Suprapubic skin (tissue), 4 donors: ENCODE data around the gene MKRN3. TPM values are rescaled to one million over a fixed set of nuclear protein-coding genes. Genes with fewer than 3 reads are reported as not detected.
"Not testable (repeated sequence)": the region's sequence is repeated elsewhere in the genome, so short reads cannot be mapped to it uniquely, and the experiment has no call there.

Source experiments
- DNase-seq, 2 donors: peaks; one replicate each; pipeline ENCODE4 v3.0.0-alpha.2; 2019; ENCODE audit warnings: low spot score in 2 of 2
- H3K27ac ChIP-seq: fragments of 200-600 bp; sonication (generic); one replicate; pipeline ENCODE4 v1.5.1; 2019
- H3K27me3 ChIP-seq: fragments of 200-600 bp; sonication (generic); one replicate; pipeline ENCODE4 v1.5.1; 2019
- H3K36me3 ChIP-seq: fragments of 200-600 bp; sonication (generic); one replicate; pipeline ENCODE4 v1.5.1; 2019
- H3K4me1 ChIP-seq: fragments of 200-600 bp; sonication (generic); one replicate; pipeline ENCODE4 v1.5.1; 2019
- H3K4me3 ChIP-seq: fragments of 200-600 bp; sonication (generic); one replicate; pipeline ENCODE4 v1.5.1; 2019; ENCODE audit warnings: mild to moderate bottlenecking
- H3K9me3 ChIP-seq: fragments of 200-600 bp; sonication (generic); one replicate; pipeline ENCODE4 v1.5.1; 2019
- CTCF ChIP-seq, 2 donors: fragments of 200-600 bp in 1 of 2; fragments of 450-650 bp in 1 of 2; sonication (generic) in 1 of 2; IDR thresholded peaks; one replicate each; pipeline ENCODE4 v1.5.1; 2016 to 2019; ENCODE audit warnings: antibody characterized with exemption in 2 of 2, mild to moderate bottlenecking in 1 of 2, moderate library complexity in 1 of 2
- EP300 ChIP-seq: sonication (generic); formaldehyde crosslinking; IDR thresholded peaks from one replicate; pipeline ENCODE4 v1.6.1; 2017; ENCODE audit warnings: antibody characterized with exemption
- POLR2A ChIP-seq, 2 donors: fragments of 450-650 bp; IDR thresholded peaks; one replicate each; pipeline ENCODE4 v1.6.1; 2017; ENCODE audit warnings: antibody characterized with exemption in 2 of 2, mild to moderate bottlenecking in 2 of 2, moderate library complexity in 2 of 2
- POLR2AphosphoS5 ChIP-seq, 3 donors: sonication (generic); formaldehyde crosslinking; IDR thresholded peaks; one replicate each; pipeline ENCODE4 v1.6.1; 2017; ENCODE audit warnings: antibody characterized with exemption in 3 of 3
- WGBS: methylation state at CpG from one replicate; pipeline ENCODE4 v1.1.5; 2018; 5-methylcytosine and 5-hydroxymethylcytosine counted together
- total RNA-seq, 4 donors: library from RNA; depleted of rRNA; stranded (reverse); fragments of >200 nt; gene quantifications; one replicate each; pipeline ENCODE4 v1.1.0, GENCODE V29; 2016

MKRN3 gene
- total RNA-seq, 4 donors from 2014 or later: 0.55 to 1.2 TPM; not detected in 2

DNA sequence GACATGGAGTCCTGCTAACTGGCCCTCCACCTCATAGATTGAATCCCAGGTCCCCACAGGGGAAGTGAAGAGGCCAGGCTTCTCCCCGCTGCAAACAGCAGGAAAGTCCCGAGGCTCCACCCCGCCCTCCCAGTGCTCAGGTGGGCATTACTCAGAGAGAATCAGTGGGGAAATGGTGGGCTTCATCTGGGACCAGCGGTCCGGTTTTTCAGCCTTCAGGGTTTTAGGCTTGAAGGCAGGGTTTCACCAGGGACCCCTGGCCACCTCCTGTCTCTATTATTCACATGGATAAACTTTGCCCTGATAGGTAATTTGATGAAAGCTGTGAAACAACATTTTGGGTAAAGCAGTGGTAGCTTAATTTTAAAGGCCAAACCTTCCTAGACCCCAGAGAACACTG, 31.3 kb downstream of the MKRN3 start:
- H3K27ac ChIP-seq: no peak overlapping the region
- H3K4me1 ChIP-seq: no peaks in the 10 kb centered on the region
- H3K27me3 ChIP-seq: no peaks in the 10 kb centered on the region
- no peaks in the 10 kb centered on the region for H3K36me3 ChIP-seq
- TF ChIP-seq POLR2A (IDR thresholded peaks at IDR 0.05): no peak
- TF ChIP-seq POLR2AphosphoS5 (IDR thresholded peaks at IDR 0.05): no peak
- no peak for TF ChIP-seq CTCF (IDR thresholded peaks at IDR 0.05)
- no peak for TF ChIP-seq EP300
- DNase-seq: no peak
- no peak overlapping the region for H3K4me3 ChIP-seq
- WGBS: 65% methylated on average over 4 of the region's 5 CpGs
- H3K9me3 ChIP-seq: no peaks in the 10 kb centered on the region

GRCh38 chr15:23597278-23597677, 31.8 kb downstream of the MKRN3 start:
- not testable (repeated sequence) for DNase-seq, H3K36me3 ChIP-seq, H3K4me1 ChIP-seq, H3K27me3 ChIP-seq, H3K27ac ChIP-seq, H3K9me3 ChIP-seq, H3K4me3 ChIP-seq
- 93% methylated on average over 13 of the region's 14 CpGs for WGBS

GRCh38 chr15:23599053-23599452, 33.6 kb downstream of the MKRN3 start:
- no peak overlapping the region for H3K4me3 ChIP-seq
- no peaks in the 10 kb centered on the region for H3K9me3 ChIP-seq
- 77% methylated on average over 1 of the region's 1 CpG for WGBS
- DNase-seq: no peak
- no peaks in the 10 kb centered on the region for H3K36me3 ChIP-seq
- no peaks in the 10 kb centered on the region for H3K4me1 ChIP-seq
- H3K27me3 ChIP-seq: no peaks in the 10 kb centered on the region
- H3K27ac ChIP-seq: no peak overlapping the region
- TF ChIP-seq POLR2A (IDR thresholded peaks at IDR 0.05) (no peak), EP300 (no peak), POLR2AphosphoS5 (IDR thresholded peaks at IDR 0.05) (no peak), CTCF (IDR thresholded peaks at IDR 0.05) (no peak)

- 93% methylated on average over 6 of the region's 6 CpGs for WGBS
- Histone ChIP-seq H3K27ac (no peak overlapping the region), H3K27me3 (no peaks in the 10 kb centered on the region), H3K4me1 (no peaks in the 10 kb centered on the region), H3K9me3 (no peaks in the 10 kb centered on the region), H3K36me3 (no peaks in the 10 kb centered on the region), H3K4me3 (no peak overlapping the region)
- DNase-seq: no peak
- TF ChIP-seq POLR2AphosphoS5 (IDR thresholded peaks at IDR 0.05): no peak
- no peak for TF ChIP-seq CTCF (IDR thresholded peaks at IDR 0.05)
- TF ChIP-seq POLR2A (IDR thresholded peaks at IDR 0.05): no peak
- no peak for TF ChIP-seq EP300
Observed at GRCh38 chr15:23602124-23602523, 36.6 kb downstream of the MKRN3 start.

GRCh38 chr15:23606226-23606625, 40.8 kb downstream of the MKRN3 start:
- Histone ChIP-seq H3K27me3 (no peaks in the 10 kb centered on the region), H3K4me3 (no peak overlapping the region), H3K4me1 (no peaks in the 10 kb centered on the region), H3K27ac (no peak overlapping the region), H3K9me3 (peaks cover 3% of the 10 kb centered on the region), H3K36me3 (no peaks in the 10 kb centered on the region)
- 97% methylated on average over 2 of the region's 2 CpGs for WGBS
- TF ChIP-seq EP300 (no peak), POLR2A (IDR thresholded peaks at IDR 0.05) (no peak), CTCF (IDR thresholded peaks at IDR 0.05) (no peak), POLR2AphosphoS5 (IDR thresholded peaks at IDR 0.05) (no peak)
- DNase-seq: no peak

- no peak for TF ChIP-seq CTCF (IDR thresholded peaks at IDR 0.05)
- TF ChIP-seq EP300: no peak
- TF ChIP-seq POLR2A (IDR thresholded peaks at IDR 0.05): no peak
- TF ChIP-seq POLR2AphosphoS5 (IDR thresholded peaks at IDR 0.05): no peak
- no peaks in the 10 kb centered on the region for H3K36me3 ChIP-seq
- no peaks in the 10 kb centered on the region for H3K27me3 ChIP-seq
- no peaks in the 10 kb centered on the region for H3K4me1 ChIP-seq
- no peak overlapping the region for H3K4me3 ChIP-seq
- H3K27ac ChIP-seq: no peak overlapping the region
- no peaks in the 10 kb centered on the region for H3K9me3 ChIP-seq
- WGBS: 65% methylated on average over 10 of the region's 10 CpGs
- DNase-seq: no peak
Observed at GRCh38 chr15:23616536-23616935, 51.1 kb downstream of the MKRN3 start.
